Suppressor macrophage (primary cell): ENCODE data around the gene ASPDH.

Experiments
- DNase-seq, 4 experiments: peaks; one replicate each; pipeline ENCODE4 v3.0.0-alpha.2; 2020 to 2022

ASPDH gene

DNA sequence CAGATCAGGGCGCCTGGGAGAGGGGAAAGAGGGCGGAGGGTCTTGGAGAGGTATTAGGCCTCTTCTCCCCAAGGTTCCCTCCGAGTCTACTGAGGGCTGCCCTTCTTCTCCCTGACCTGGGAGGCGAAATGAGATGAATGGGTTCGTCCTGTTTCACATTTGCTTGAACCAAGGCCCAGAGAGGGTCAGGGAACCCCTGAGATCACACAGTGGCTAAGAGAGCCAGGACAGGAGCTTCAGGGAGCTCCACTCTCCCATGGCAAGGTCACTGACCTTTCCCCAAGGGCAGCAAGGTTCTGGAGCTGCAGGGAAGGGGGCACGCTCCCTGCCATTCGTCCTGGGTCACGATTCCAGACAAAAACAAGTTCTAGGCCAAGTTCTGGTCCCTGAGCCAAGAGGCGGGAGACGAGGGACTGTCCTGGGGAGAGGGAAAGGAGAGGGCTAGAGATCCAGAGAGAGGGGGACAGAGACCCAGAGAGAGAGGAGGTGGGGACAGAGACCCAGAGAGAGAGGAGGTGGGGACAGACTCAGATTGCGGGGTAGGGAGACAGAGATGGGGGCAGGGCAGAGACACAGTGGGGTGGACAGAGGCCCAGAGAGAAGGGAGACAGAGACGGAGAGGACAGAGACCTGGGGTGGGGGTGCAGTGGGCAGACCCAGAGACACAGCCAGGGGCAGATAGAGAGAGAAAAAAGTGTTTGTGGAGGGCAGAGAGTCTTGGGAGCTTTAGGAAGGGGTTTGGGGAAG, 541 bp downstream of the ASPDH start:
- no peak for DNase-seq

DNA sequence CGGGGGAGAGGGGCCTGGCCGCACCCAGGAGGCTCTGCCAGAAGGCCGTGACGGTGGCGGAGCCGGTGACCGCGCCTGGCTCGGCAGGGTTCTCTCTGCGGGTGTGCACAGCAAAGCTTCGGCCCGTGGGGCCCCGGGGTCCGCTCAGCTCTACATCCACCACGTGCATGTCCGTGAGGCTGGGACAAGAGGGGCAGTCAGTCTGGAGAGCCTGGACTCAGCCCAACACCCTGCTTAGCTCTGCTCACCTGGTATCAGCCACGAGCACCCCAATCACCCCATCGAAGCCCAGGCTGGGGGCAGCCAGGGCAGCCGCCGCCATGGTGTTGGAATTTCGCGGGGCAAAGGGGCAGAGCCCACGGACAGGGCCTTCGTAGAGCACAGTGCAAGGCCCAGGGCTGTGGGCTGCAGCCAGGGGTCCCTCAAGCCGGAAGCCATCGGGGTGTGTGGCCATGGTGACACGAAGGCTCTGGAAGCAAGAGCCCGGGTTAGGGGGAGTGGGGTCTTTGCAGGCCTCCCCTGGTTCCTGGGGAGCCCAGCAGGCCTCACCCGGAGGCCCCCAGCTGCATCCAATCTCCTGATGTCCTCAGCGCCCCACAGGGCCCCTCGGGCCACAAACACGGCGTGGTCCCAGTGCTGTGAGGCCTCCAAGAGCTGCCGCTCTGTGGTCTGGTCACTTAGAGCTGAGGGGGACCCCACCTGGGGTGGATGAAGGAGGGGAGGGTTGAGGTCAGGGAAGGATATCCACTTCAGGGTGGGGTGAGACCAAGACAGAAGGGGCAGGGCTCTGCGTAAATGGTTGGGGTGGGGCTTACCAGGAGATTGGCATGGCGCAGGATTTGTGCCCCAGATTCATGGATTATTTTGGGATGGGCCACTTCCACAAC, 1.4 kb downstream of the ASPDH start:
- DNase-seq: no peak

- peak; percentile 99 to 100 (median 100) for DNase-seq
Observed at GRCh38 chr19:50511069-50511822, 2.5 kb downstream of the ASPDH start, which contains the start of gene JOSD2. TSS of gene JOSD2 (minus strand) at chr19:50511191. CDS start at chr19:50510431, 760 bp downstream.

- DNase-seq: no peak
Observed at GRCh38 chr19:50510700-50511068, 3.0 kb downstream of the ASPDH start.

- DNase-seq: no peak
Observed at GRCh38 chr19:50510121-50510670, 3.5 kb downstream of the ASPDH start.

DNA sequence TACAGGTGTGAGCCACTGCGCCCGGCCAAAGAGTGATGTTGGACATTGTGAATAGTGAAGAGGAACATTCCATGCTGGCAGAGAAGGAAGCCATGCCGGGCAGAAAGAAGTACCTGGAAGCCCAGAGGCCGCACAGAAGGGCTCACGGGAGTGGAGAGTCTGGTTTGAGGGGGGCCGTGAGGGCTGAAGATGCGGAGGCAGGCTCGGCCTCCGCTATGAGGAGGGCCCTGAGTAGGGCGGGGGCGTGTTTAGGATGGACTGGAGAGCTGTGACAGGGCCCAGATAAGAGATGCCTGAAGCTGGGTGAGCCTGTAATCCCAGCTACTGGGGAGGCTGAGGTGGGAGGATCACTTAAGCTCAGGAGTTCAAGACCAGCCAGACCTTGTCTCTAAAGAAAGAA, 4.3 kb downstream of the ASPDH start:
- DNase-seq: no peak

DNA sequence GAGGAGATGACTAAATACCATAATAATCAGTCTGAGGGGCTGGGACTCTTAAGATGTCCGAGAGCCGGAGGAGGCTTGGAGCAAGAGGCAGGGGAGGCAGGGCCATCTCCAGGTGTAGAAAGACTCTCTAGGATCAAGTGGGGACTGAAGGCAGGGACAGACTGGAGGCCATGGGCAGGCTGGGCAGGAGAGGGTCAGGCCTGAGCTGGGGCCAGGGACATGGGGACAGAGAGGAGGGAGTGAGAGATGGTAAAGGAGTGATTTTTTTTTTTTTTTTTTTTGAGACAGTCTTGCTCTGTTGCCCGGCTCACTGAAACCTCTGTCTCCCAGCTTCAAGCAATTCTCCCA, 4.9 kb downstream of the ASPDH start:
- no peak for DNase-seq

DNA sequence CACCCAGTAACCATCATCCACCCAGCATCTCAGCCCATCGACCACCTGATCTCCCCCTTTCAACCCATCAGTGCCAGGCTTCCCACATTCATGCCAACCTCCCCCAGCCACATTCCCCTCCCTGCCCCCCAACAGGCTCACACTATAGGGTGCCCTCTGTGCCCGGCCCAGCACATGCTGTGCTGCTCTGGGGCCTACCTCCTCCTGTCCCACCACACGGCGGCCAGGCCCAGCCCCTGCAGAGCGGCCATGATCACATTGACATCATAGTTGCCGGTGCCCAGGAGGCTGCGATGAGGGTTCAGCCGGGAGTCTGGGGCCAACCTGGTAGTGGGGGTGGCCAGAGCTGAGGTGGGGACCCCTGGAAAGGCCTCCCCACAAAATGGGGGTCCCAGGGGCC, 6.3 kb downstream of the ASPDH start:
- DNase-seq: no peak

- DNase-seq: no peak
Observed at GRCh38 chr19:50506700-50507099, 7.0 kb downstream of the ASPDH start.

DNA sequence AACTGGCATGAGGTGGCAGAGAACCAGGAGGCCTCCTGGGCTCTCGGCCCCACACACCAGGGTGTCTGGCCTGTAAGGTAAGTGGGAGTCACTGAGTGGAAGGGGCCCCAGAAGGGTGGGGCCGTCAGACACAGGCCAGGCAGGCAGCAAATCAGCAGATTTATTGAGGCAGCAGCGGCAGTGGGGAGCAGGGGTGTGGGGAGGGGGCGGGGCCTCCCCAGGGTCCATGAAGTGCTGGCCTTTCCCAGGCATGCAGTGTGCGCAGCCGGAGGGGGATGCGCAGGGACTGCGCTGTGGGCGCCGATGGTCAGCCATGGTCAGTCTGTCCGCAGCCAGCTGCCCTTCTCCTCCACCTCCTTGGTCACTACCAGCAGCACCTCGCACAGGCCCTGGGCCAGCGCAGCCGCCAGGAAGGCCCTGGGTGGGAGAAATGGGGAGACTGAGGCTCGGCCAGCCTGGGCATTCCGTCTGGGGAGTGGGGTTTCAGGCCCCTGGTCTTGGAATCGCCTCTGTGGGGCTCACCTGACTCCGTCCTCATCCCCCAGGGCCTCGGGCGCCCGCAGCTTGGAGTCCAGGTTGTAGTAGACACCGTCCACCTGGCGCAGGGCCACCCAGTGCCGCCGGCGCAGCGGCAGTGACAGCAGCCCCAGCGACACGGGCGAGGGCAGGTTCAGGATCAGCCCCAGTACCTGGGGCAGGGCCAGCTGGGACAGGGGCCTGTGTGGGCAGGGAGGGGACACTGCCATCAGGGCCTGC, 7.7 kb downstream of the ASPDH start:
- DNase-seq: no peak

DNA sequence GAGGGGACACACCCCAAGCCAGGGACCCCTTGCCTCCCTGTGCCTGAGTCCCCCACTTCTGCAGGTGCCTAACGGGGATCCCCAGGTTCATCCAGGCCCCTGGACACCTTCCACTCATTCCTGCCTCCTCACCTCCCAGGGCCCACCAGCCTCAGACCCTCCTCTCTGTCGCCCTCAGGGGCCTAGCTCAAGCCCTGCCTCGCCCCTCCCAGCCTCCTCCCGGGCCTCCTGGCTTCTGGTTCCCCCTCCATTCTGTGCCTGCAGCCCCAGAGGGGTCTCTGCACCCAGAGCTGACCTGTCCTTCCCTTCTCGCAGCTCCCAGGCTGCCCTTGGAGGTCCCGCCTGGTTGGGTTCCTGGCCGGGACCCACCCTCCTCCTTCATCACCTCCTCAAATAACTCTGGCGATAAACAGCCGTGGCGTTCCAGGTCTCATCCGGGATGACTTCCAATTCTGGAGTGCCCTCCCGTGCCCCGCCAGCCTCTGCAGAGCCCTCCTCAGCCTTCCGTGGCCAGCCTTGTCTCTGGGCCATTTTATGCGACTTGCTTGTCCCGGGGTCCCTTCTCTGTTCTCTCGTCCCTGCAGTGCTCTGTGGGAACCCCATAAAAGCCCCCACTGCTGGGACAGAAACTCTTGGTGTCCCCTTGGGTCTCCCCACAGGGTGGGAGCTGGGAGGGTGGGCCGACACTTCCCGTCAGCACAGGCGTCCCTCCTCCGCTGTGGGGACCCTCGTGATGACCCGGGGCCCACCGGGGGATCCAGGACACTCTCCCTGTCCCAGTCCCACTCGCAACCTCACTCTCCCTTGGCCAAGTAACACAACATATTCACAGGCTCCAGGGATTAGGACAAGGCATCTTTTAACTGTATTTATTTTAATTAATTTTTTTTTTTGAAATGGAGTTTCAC, 11.9 kb downstream of the ASPDH start:
- no peak for DNase-seq

DNA sequence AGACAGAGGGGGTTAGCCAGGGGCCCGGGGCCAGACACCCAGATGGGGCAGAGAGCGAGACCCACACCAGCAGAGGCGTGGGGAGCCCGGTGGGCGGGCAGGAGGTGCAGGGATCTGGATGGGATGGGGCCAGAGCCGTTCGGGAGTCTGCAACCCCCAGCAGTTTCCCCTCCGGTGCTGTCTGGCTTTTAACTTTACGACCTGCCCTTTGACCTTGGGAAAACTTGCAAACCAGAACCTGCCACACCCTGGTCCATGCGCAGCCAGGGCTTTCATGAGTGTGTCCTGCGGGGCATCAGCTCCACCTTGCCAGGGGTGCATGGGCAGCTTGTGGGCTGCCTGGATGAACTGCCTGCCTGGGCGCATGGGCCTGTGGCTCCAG, 12.5 kb downstream of the ASPDH start:
- no peak for DNase-seq

DNA sequence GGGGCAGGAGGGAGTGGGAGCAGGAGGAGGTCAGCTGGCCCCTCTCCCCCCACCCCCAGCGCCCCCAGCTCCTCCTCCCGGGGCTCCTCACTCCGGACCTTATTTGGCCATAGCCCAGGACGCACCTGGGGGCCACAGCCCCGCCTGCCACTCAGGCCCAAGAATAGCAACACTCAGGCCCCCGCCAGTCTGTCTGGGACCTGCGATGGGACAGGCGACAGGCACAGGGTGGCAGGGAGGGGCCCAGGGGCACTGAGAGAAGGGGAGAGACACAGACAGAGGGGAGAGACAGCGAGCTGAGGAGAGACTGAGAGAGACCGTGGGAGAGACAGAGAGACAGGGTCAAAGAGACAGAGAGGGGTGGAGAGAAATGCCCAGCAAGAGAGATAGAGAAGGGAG, 13.0 kb downstream of the ASPDH start:
- DNase-seq: no peak

- DNase-seq: no peak
Observed at GRCh38 chr19:50500060-50500752, 13.5 kb downstream of the ASPDH start.

GRCh38 chr19:50498219-50499056, 15.3 kb downstream of the ASPDH start:
- DNase-seq: no peak

- no peak for DNase-seq
Observed at GRCh38 chr19:50497022-50497405, 16.7 kb downstream of the ASPDH start.

- DNase-seq: no peak
Observed at GRCh38 chr19:50496189-50497021, 17.3 kb downstream of the ASPDH start.

DNA sequence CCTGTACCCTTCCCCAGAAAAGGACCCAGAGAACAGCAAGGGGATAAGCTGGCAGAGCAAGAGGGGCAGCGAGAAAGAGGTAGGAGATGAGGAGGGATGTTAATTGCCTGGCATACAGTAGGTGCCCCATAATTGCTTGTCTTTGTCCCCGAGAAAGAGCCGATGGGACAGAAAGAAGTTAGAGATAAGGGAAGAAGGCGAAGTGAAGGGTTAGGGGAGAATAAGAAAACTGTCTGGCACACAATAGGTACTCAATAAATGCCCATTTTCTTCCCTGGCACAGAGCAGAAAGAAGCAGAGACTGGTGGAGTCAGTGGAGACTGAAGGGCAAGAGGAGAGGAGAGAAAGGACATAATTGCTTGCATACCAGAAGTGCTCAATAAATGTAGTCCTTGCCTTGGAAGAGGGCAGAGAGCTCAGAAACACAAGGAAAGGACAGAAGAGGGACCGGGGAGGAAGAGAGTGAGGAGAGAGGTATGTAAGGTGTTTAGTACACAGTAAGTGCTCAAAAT, 18.6 kb downstream of the ASPDH start:
- no peak for DNase-seq
